Effector CD4-positive, alpha-beta T cell (primary cell): Measurements from ENCODE around the gene IFI6.
"Not testable (repeated sequence)": the region's sequence is repeated elsewhere in the genome, so short reads cannot be mapped to it uniquely, and the experiment has no call there.

ENCODE experiments used
- DNase-seq: peaks from one replicate; pipeline ENCODE4 v3.0.0-alpha.2; 2020
- total RNA-seq: gene quantifications from one replicate; lab custom pipeline; 2026; lab: John Stamatoyannopoulos, UW

Gene IFI6
- total RNA-seq: 10.9 reads per million, percentile 33 among the genes with 10 or more reads in this experiment

- peak; percentile 74 for DNase-seq
Observed at GRCh38 chr1:27671964-27672749, at the start of gene IFI6. IFI6 (minus strand) TSS chr1:27672192; CDS start chr1:27669314, 2,878 bp downstream.

GRCh38 chr1:27719286-27720251, 47.6 kb upstream of the IFI6 start:
- no peak for DNase-seq

GRCh38 chr1:27716262-27716895, 44.4 kb upstream of the IFI6 start:
- DNase-seq: no peak

GRCh38 chr1:27713869-27714513, 42.0 kb upstream of the IFI6 start:
- no peak for DNase-seq

GRCh38 chr1:27713139-27713725, 41.2 kb upstream of the IFI6 start:
- DNase-seq: no peak

- DNase-seq: no peak
Observed at GRCh38 chr1:27710574-27710973, 38.6 kb upstream of the IFI6 start.

GRCh38 chr1:27705545-27705944, 33.6 kb upstream of the IFI6 start:
- DNase-seq: no peak

GRCh38 chr1:27704958-27705357, 33.0 kb upstream of the IFI6 start:
- DNase-seq: no peak

GRCh38 chr1:27696835-27697234, 24.8 kb upstream of the IFI6 start:
- not testable (repeated sequence) for DNase-seq

- no peak for DNase-seq
Observed at GRCh38 chr1:27690183-27690582, 18.2 kb upstream of the IFI6 start.

GRCh38 chr1:27689423-27690173, 17.6 kb upstream of the IFI6 start:
- no peak for DNase-seq

- no peak for DNase-seq
Observed at GRCh38 chr1:27687906-27688305, 15.9 kb upstream of the IFI6 start.

- no peak for DNase-seq
Observed at GRCh38 chr1:27686223-27686990, 14.4 kb upstream of the IFI6 start.

- DNase-seq: no peak
Observed at GRCh38 chr1:27684176-27684575, 12.2 kb upstream of the IFI6 start.

GRCh38 chr1:27682351-27682944, 10.5 kb upstream of the IFI6 start:
- DNase-seq: no peak

GRCh38 chr1:27681580-27681979, 9.6 kb upstream of the IFI6 start:
- not testable (repeated sequence) for DNase-seq

GRCh38 chr1:27680225-27680791, 8.3 kb upstream of the IFI6 start:
- DNase-seq: not testable (repeated sequence)

- DNase-seq: no peak
Observed at GRCh38 chr1:27678747-27679146, 6.8 kb upstream of the IFI6 start.

GRCh38 chr1:27676410-27676809, 4.4 kb upstream of the IFI6 start:
- no peak for DNase-seq

- no peak for DNase-seq
Observed at GRCh38 chr1:27672750-27673112, 739 bp upstream of the IFI6 start.
